C4-2B (cell line): ENCODE measurements around the gene CSNK1A1.

Experiments used
- H3K27ac ChIP-seq: fragments of 450-650 bp; 2 replicates; pipeline ENCODE4 v1.5.1; 2017
- ZFX ChIP-seq: fragments of 450-650 bp; IDR thresholded peaks from 2 replicates; pipeline ENCODE4 v1.6.1; 2017
- TF ChIP-seq, protein P1 (sequence below): fragments of 450-650 bp; conservative IDR thresholded peaks from 2 replicates; pipeline ENCODE4 v1.5.1; 2017; ENCODE audit warnings: mild to moderate bottlenecking

The CSNK1A1 gene

DNA sequence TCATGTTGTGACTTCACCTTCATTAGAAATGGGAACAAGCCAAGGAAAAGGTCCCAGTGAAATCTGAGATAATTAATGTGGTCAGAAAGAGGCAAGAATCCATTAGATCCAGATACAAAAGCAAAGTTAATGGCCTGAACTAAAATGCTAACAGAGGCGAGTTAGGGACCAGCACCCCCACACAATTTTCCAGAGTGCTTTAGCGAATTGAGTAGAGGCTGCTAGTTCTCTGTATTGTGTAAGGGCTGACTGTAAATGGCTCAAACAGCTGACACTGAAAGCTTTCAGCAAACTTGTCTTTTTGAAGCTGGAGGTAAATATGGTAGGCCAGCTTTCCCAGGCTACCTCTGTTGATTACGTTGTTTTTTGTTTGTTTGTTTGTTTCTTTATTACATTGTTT, 75.5 kb downstream of the CSNK1A1 start:
- no peak for TF ChIP-seq ZFX
- TF ChIP-seq, protein P1, sequence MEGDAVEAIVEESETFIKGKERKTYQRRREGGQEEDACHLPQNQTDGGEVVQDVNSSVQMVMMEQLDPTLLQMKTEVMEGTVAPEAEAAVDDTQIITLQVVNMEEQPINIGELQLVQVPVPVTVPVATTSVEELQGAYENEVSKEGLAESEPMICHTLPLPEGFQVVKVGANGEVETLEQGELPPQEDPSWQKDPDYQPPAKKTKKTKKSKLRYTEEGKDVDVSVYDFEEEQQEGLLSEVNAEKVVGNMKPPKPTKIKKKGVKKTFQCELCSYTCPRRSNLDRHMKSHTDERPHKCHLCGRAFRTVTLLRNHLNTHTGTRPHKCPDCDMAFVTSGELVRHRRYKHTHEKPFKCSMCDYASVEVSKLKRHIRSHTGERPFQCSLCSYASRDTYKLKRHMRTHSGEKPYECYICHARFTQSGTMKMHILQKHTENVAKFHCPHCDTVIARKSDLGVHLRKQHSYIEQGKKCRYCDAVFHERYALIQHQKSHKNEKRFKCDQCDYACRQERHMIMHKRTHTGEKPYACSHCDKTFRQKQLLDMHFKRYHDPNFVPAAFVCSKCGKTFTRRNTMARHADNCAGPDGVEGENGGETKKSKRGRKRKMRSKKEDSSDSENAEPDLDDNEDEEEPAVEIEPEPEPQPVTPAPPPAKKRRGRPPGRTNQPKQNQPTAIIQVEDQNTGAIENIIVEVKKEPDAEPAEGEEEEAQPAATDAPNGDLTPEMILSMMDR, result no peak
- H3K27ac ChIP-seq, result no peak overlapping the region

GRCh38 chr5:149474198-149474597, 77.0 kb downstream of the CSNK1A1 start:
- peak overlapping the region; percentile 38 for H3K27ac ChIP-seq
- TF ChIP-seq, protein P1, result no peak
- TF ChIP-seq ZFX, result no peak

GRCh38 chr5:149473441-149473840, 77.8 kb downstream of the CSNK1A1 start:
- H3K27ac ChIP-seq, result no peak overlapping the region
- no peak for TF ChIP-seq ZFX
- TF ChIP-seq, protein P1, result no peak

- peak overlapping the region; percentile 67 for H3K27ac ChIP-seq
- TF ChIP-seq, protein P1, result no peak
- TF ChIP-seq ZFX, result no peak
Measured at GRCh38 chr5:149472399-149472798, 78.8 kb downstream of the CSNK1A1 start.

DNA sequence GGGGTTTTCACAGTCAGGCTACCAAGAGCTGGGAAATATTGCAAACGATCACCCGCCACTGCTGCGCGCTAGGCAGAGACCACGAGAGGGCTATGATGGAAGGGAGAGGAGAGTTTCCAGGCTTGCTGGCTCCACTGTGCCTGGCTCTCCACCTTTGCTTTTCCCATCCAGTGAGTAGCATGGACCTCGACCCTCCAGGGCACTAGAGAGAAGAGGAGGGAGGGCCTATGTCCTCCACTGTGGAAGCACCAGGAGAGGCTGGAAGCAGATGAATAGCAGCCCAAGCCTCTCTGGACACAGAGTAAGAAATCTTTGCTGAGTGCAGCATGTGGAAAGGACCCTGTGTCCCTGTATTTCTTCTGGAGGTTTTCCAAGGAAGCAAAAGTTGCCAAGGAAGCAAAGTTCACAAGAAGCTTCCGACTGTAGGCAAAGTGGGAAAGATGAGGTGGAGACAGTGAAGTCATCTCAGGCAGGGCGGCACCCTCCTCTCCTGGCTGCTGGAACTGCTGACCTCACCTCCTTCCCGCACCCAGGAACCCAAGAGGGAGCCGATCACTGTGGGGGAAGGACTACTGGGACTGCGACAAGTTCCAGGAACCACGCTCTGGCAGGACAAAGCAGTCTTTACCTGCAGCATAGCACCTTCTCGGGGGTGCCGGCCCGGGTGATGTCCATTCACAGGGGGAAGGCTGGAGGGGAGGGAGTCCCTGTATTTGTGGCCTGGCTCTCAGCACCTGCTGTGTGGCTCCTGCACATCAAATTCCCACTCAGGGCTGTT, 79.6 kb downstream of the CSNK1A1 start:
- TF ChIP-seq ZFX, result no peak

DNA sequence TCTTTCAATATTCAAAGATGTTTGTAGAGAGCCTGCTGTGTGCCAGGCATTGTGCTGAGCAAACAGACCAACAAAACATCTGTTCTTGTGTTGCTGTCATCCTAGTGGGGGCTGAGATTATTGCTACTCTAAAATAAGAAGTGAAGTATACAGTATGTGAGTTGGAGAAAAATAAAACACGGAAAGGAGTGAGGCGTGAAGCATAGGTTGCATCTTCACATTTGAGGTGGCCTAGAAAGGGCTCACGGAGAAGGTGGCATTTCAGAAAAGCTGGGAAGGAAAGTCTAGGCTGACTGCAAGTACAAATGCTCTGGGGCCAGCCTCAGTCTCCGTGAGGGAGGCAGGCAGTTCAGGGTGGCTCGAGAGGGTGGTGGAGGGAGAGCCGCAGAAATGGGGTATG, 80.3 kb downstream of the CSNK1A1 start:
- no peak for TF ChIP-seq ZFX
- TF ChIP-seq, protein P1, result no peak
- H3K27ac ChIP-seq, result peak overlapping the region; percentile 67

More for the DNA sequence above, 79.6 kb downstream of the CSNK1A1 start:
- H3K27ac ChIP-seq, result peak overlapping the region; percentile 67

DNA sequence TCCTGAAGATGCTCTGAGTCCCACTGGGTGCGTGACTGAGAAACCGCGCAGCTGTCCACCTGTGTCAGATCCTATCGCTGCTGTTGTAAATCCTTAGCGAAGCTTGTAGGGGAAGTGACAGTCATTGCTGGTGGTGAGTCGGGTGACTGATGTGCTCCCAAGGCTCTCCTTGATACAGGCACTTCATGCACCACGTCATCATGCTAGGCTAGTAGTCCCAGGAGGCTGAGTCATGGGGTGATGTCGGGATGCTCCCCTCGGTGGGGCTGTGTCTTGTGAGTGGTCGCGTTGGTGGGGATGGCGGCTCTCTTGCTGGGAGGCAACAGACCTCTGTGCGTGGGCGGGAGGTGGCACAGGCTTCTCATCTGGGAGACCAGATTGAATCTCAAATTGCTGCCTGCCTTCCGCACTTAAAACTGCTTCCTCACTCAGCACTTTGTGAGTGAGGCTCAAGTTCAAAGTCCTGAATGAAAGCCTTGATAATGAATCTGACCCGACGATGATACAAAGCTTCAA, 84.7 kb downstream of the CSNK1A1 start:
- no peak overlapping the region for H3K27ac ChIP-seq

More for the DNA sequence above, 84.7 kb downstream of the CSNK1A1 start:
- TF ChIP-seq, protein P1, result no peak
- no peak for TF ChIP-seq ZFX
